RWPE1 (cell line): ENCODE measurements around the gene ZBTB21.

Experiments
- CTCF ChIA-PET: fragments of 350-600 bp; sonication (Branson Sonifier 250); formaldehyde crosslinking; extraction: SDS; loops from one replicate; lab custom pipeline; 2021; lab: Yijun Ruan, JAX
- POLR2A ChIA-PET: fragments of 400-600 bp; formaldehyde crosslinking; extraction: SDS; loops from one replicate; lab custom pipeline; 2020; ENCODE audit warnings: antibody characterized with exemption; ENCODE audit not compliant: low non-redundant PET; lab: Yijun Ruan, JAX
- DNase-seq: peaks from one replicate; pipeline ENCODE4 v3.0.0; 2012; ENCODE audit warnings: low spot score
- H3K27ac ChIP-seq: fragments of 450-650 bp; 2 replicates; pipeline ENCODE4 v1.5.1; 2017
- TF ChIP-seq, protein P1 (sequence below): fragments of 450-650 bp; conservative IDR thresholded peaks from 2 replicates; pipeline ENCODE4 v1.5.1; 2017; ENCODE audit warnings: low read depth, mild to moderate bottlenecking

ZBTB21 gene

DNA sequence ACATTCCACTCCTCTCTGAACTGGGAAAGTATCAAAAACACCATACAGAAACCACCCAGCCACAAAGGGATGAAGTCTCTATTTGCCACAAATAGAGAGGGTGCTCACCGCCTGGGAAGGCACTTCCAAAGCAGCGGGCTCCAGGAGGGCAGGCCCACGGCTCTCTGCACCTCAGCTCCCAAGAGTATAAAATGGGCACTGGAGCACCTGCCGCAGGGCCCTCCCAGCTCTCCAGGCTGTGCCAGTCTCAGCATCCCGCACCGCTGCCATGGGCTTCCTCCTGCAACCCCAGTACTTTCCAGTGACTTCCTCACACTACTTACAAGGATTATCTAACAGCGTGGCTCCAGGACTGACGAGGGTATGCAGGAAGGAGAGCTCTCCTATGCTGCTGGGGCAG, 70.8 kb downstream of the ZBTB21 start:
- ChIA-PET POLR2A (no interaction called here), CTCF (no interaction called here)
- TF ChIP-seq, protein P1, sequence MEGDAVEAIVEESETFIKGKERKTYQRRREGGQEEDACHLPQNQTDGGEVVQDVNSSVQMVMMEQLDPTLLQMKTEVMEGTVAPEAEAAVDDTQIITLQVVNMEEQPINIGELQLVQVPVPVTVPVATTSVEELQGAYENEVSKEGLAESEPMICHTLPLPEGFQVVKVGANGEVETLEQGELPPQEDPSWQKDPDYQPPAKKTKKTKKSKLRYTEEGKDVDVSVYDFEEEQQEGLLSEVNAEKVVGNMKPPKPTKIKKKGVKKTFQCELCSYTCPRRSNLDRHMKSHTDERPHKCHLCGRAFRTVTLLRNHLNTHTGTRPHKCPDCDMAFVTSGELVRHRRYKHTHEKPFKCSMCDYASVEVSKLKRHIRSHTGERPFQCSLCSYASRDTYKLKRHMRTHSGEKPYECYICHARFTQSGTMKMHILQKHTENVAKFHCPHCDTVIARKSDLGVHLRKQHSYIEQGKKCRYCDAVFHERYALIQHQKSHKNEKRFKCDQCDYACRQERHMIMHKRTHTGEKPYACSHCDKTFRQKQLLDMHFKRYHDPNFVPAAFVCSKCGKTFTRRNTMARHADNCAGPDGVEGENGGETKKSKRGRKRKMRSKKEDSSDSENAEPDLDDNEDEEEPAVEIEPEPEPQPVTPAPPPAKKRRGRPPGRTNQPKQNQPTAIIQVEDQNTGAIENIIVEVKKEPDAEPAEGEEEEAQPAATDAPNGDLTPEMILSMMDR = no peak
- no peak for DNase-seq
- H3K27ac ChIP-seq = peak overlapping the region; percentile 2; the same call in 1 of the 2 replicates
